Neuronal stem cell (in vitro differentiated cells): Measurements from ENCODE around the gene NLRC3.

Experiments
- DNase-seq: peaks from one replicate; pipeline ENCODE4 v3.0.0-alpha.2; 2013; ENCODE audit warnings: low spot score
- H2AFZ ChIP-seq: one replicate; pipeline ENCODE4 v1.6.1; 2013; ENCODE audit warnings: mild to moderate bottlenecking, low read length, inconsistent platforms
- H2AK5ac ChIP-seq: 2 replicates; pipeline ENCODE4 v1.6.1; 2013; ENCODE audit warnings: low read depth, mild to moderate bottlenecking, inconsistent platforms, low read length, moderate library complexity, mixed read lengths
- H2BK120ac ChIP-seq: 2 replicates; pipeline ENCODE4 v1.6.1; 2013; ENCODE audit warnings: low read depth, mild to moderate bottlenecking, inconsistent platforms, low read length, moderate library complexity, mixed read lengths
- H2BK12ac ChIP-seq: one replicate; pipeline ENCODE4 v1.6.1; 2013; ENCODE audit warnings: low read length, inconsistent platforms
- H2BK15ac ChIP-seq: 2 replicates; pipeline ENCODE4 v1.6.1; 2013; ENCODE audit warnings: mild to moderate bottlenecking, low read length, inconsistent platforms, mixed read lengths
- H2BK5ac ChIP-seq: one replicate; pipeline ENCODE4 v1.6.1; 2013; ENCODE audit warnings: inconsistent platforms, mild to moderate bottlenecking, low read length, moderate library complexity
- H3K14ac ChIP-seq: one replicate; pipeline ENCODE4 v1.6.1; 2013; ENCODE audit warnings: low read length, inconsistent platforms
- H3K18ac ChIP-seq: 2 replicates; pipeline ENCODE4 v1.6.1; 2013; ENCODE audit warnings: low read length, inconsistent platforms
- H3K23ac ChIP-seq: 2 replicates; pipeline ENCODE4 v1.6.1; 2013; ENCODE audit warnings: low read depth, mild to moderate bottlenecking, mixed read lengths, low read length, inconsistent platforms; ENCODE audit not compliant: poor library complexity
- H3K27ac ChIP-seq: replicated peaks from 3 replicates; pipeline ENCODE4 v1.5.1; 2013; ENCODE audit warnings: low read length, inconsistent platforms
- H3K27me3 ChIP-seq, 3 experiments: 2 replicates each; pipeline ENCODE4 v1.6.1; 2013; ENCODE audit warnings: low read length in 3 of 3, mild to moderate bottlenecking in 2 of 3, inconsistent platforms in 1 of 3, low read depth in 1 of 3, mixed read lengths in 1 of 3, moderate library complexity in 1 of 3; ENCODE audit not compliant: control insufficient read depth in 3 of 3, insufficient read depth in 3 of 3
- H3K36me3 ChIP-seq, 2 donors: replicated peaks in 1 of 2; 2 replicates each; pipeline ENCODE4 v1.6.1; 2013; ENCODE audit warnings: low read length in 2 of 2; ENCODE audit not compliant: control insufficient read depth in 2 of 2, insufficient read depth in 2 of 2
- H3K4ac ChIP-seq: 2 replicates; pipeline ENCODE4 v1.6.1; 2013; ENCODE audit warnings: inconsistent platforms, mild to moderate bottlenecking, low read length, moderate library complexity
- H3K4me1 ChIP-seq, 2 donors: 1 replicate in 1 of 2; 2 replicates in 1 of 2; pipeline ENCODE4 v1.6.1; 2013; ENCODE audit warnings: low read length in 2 of 2, low read depth in 1 of 2; ENCODE audit not compliant: control insufficient read depth in 2 of 2, insufficient read depth in 1 of 2
- H3K4me2 ChIP-seq: one replicate; pipeline ENCODE4 v1.6.1; 2013; ENCODE audit warnings: mild to moderate bottlenecking, low read length, inconsistent platforms; ENCODE audit not compliant: insufficient read depth, poor library complexity, severe bottlenecking
- H3K4me3 ChIP-seq, 2 donors: 2 replicates each; pipeline ENCODE4 v1.5.1; 2013; ENCODE audit warnings: low read length in 2 of 2, mild to moderate bottlenecking in 2 of 2, inconsistent platforms in 1 of 2, moderate library complexity in 1 of 2
- H3K79me1 ChIP-seq: one replicate; pipeline ENCODE4 v1.6.1; 2013; ENCODE audit warnings: low read depth, mild to moderate bottlenecking, inconsistent platforms, low read length, moderate library complexity
- H3K9ac ChIP-seq: one replicate; pipeline ENCODE4 v1.6.1; 2013; ENCODE audit warnings: mild to moderate bottlenecking, low read depth, low read length, inconsistent platforms; ENCODE audit not compliant: poor library complexity
- H3K9me3 ChIP-seq, 2 donors: replicated peaks in 1 of 2; 2 replicates each; pipeline versions ENCODE3 to v1.6.1; 2013; ENCODE audit warnings: low read length in 2 of 2, mild to moderate bottlenecking in 2 of 2, inconsistent platforms in 1 of 2, low read depth in 1 of 2, mixed read lengths in 1 of 2, moderate library complexity in 1 of 2; ENCODE audit not compliant: control insufficient read depth in 2 of 2, insufficient read depth in 1 of 2
- H4K8ac ChIP-seq: one replicate; pipeline ENCODE4 v1.6.1; 2013; ENCODE audit warnings: low read depth, mild to moderate bottlenecking, inconsistent platforms, low read length, moderate library complexity
- H4K91ac ChIP-seq: one replicate; pipeline ENCODE4 v1.6.1; 2013; ENCODE audit warnings: low read length, low read depth, mild to moderate bottlenecking, inconsistent platforms; ENCODE audit not compliant: poor library complexity
- WGBS, 2 donors: extraction: QIAGEN DNeasy Blood & Tissue Kit; methylation state at CpG; one replicate each; pipeline ENCODE4 v1.1.7; 2013; ENCODE audit warnings: missing lambda C conversion rate in 2 of 2, mixed read lengths in 1 of 2; ENCODE audit not compliant: insufficient read length in 2 of 2, insufficient replicate concordance in 1 of 2; ENCODE audit errors: extremely low coverage in 2 of 2; 5-methylcytosine and 5-hydroxymethylcytosine counted together

NLRC3 gene

GRCh38 chr16:3525951-3526350, 51.3 kb downstream of the NLRC3 start:
- peaks cover 21 to 89% of the 10 kb centered on the region in 2 donors for H3K36me3 ChIP-seq
- H2AK5ac ChIP-seq: no peak overlapping the region
- DNase-seq: no peak
- no peak overlapping the region for H3K27ac ChIP-seq
- H3K4ac ChIP-seq: no peak overlapping the region
- no peak overlapping the region for H2AFZ ChIP-seq
- H2BK5ac ChIP-seq: no peak overlapping the region
- no peak overlapping the region for H3K4me2 ChIP-seq
- H3K23ac ChIP-seq: no peak overlapping the region
- H2BK120ac ChIP-seq: no peak overlapping the region
- H3K27me3 ChIP-seq: no peaks in the 10 kb centered on the region
- H3K4me3 ChIP-seq: no peak overlapping the region
- H3K9ac ChIP-seq: no peak overlapping the region
- H3K14ac ChIP-seq: no peak overlapping the region
- H2BK12ac ChIP-seq: no peak overlapping the region
- H3K18ac ChIP-seq: no peak overlapping the region
- H2BK15ac ChIP-seq: no peak overlapping the region
- H3K79me1 ChIP-seq: no peaks in the 10 kb centered on the region
- H4K91ac ChIP-seq: no peak overlapping the region
- H3K9me3 ChIP-seq: peaks cover 2 to 22% of the 10 kb centered on the region in 2 donors
- no peak overlapping the region for H4K8ac ChIP-seq
- no peaks in the 10 kb centered on the region for H3K4me1 ChIP-seq
- no CpG with 5 or more reads among the region's 5 CpGs for WGBS, 2 donors

GRCh38 chr16:3523281-3523680, 53.9 kb downstream of the NLRC3 start:
- Histone ChIP-seq H2AFZ (no peak overlapping the region), H3K36me3 (peaks cover 16 to 94% of the 10 kb centered on the region in 2 donors), H3K9me3 (peaks cover 0 to 11% of the 10 kb centered on the region in 2 donors), H2BK12ac (no peak overlapping the region), H3K4me2 (no peak overlapping the region), H3K4ac (no peak overlapping the region), H2AK5ac (no peak overlapping the region), H3K23ac (no peak overlapping the region), H3K4me3 (no peak overlapping the region), H2BK5ac (no peak overlapping the region), H3K27ac (no peak overlapping the region), H3K9ac (no peak overlapping the region), H3K14ac (no peak overlapping the region), H2BK120ac (no peak overlapping the region), H4K91ac (no peak overlapping the region), H3K18ac (no peak overlapping the region), H3K4me1 (no peaks in the 10 kb centered on the region), H4K8ac (no peak overlapping the region), H2BK15ac (no peak overlapping the region), H3K79me1 (no peaks in the 10 kb centered on the region), H3K27me3 (no peaks in the 10 kb centered on the region)
- no CpG with 5 or more reads among the region's 3 CpGs for WGBS, 2 donors
- no peak for DNase-seq

DNA sequence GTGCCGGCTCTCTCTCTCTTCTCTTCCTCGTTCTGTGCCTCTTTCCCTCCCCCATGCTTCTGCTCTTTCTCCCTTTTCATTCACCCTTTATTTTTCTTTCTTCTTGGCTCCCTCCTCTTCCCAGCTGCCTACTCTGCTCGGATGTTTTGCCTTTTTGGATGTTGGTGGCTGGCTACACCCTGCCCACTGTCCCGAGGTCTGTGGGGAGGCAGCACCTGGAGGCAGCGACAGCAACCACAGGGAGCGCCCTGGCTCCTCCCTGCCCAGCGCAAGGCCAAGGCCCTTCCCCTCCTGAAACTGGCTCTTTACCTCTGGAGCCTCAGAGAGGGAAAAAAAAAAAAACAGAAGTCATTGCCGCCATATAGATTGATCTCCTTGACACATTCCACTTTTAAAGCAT, 56.4 kb downstream of the NLRC3 start:
- H3K4me3 ChIP-seq: no peak overlapping the region
- H3K27ac ChIP-seq: no peak overlapping the region
- no peak overlapping the region for H2AK5ac ChIP-seq
- H3K14ac ChIP-seq: no peak overlapping the region
- no peak overlapping the region for H2BK120ac ChIP-seq
- H3K36me3 ChIP-seq: peaks cover 12 to 96% of the 10 kb centered on the region in 2 donors
- no peak overlapping the region for H3K4me2 ChIP-seq
- H2BK15ac ChIP-seq: no peak overlapping the region
- H3K9ac ChIP-seq: no peak overlapping the region
- no peak overlapping the region for H3K23ac ChIP-seq
- H3K4ac ChIP-seq: no peak overlapping the region
- H3K79me1 ChIP-seq: no peaks in the 10 kb centered on the region
- WGBS, 2 donors: no CpG with 5 or more reads among the region's 8 CpGs
- no peak overlapping the region for H4K91ac ChIP-seq
- no peak overlapping the region for H2BK5ac ChIP-seq
- no peak for DNase-seq
- no peaks in the 10 kb centered on the region for H3K27me3 ChIP-seq
- no peak overlapping the region for H4K8ac ChIP-seq
- H2BK12ac ChIP-seq: no peak overlapping the region
- H3K9me3 ChIP-seq: no peaks in the 10 kb centered on the region
- no peak overlapping the region for H2AFZ ChIP-seq
- H3K4me1 ChIP-seq: no peaks in the 10 kb centered on the region
- H3K18ac ChIP-seq: no peak overlapping the region

DNA sequence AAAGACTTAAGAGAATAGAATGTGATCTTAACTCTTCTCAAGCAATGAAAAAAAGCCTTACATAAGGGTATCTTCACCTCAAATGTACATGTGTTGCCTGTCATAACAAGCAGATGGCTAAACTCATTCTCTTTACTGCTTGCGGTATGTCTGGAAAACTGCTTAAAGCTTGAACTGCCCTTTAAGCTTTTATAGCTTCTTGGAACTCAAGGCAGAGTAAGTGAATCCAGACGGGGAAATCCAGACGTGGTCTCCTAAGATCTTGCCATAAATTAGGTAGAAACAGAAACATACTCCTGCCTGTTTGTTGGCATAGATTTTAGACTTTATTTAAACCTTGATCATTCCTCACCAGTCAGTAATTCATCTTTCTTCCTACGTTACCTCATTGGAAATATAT, 56.8 kb downstream of the NLRC3 start:
- no peak overlapping the region for H3K4me2 ChIP-seq
- H3K23ac ChIP-seq: no peak overlapping the region
- H3K4me1 ChIP-seq: no peaks in the 10 kb centered on the region
- no peaks in the 10 kb centered on the region for H3K79me1 ChIP-seq
- no peak overlapping the region for H4K8ac ChIP-seq
- H2BK5ac ChIP-seq: no peak overlapping the region
- no peak overlapping the region for H3K4ac ChIP-seq
- H3K27ac ChIP-seq: no peak overlapping the region
- no peak overlapping the region for H3K14ac ChIP-seq
- no peak overlapping the region for H2BK15ac ChIP-seq
- no peak overlapping the region for H2AFZ ChIP-seq
- no peak overlapping the region for H2BK12ac ChIP-seq
- no peaks in the 10 kb centered on the region for H3K27me3 ChIP-seq
- no peaks in the 10 kb centered on the region for H3K9me3 ChIP-seq
- peaks cover 12 to 96% of the 10 kb centered on the region in 2 donors for H3K36me3 ChIP-seq
- no CpG with 5 or more reads among the region's 4 CpGs for WGBS, 2 donors
- no peak overlapping the region for H2AK5ac ChIP-seq
- no peak for DNase-seq
- no peak overlapping the region for H3K9ac ChIP-seq
- no peak overlapping the region for H3K4me3 ChIP-seq
- no peak overlapping the region for H3K18ac ChIP-seq
- H2BK120ac ChIP-seq: no peak overlapping the region
- H4K91ac ChIP-seq: no peak overlapping the region
